Mesenchymal stem cell (in vitro differentiated cells and primary cell): ENCODE data around the gene FAM168B.
A peak's percentile ranks its signal among the peaks of the same experiment; 100 is the strongest.
"Not testable (repeated sequence)": the region's sequence is repeated elsewhere in the genome, so short reads cannot be mapped to it uniquely, and the experiment has no call there.

Source experiments
- DNase-seq: peaks from one replicate; pipeline ENCODE4 v3.0.0-alpha.2; 2013
- H2AFZ ChIP-seq: one replicate; pipeline ENCODE4 v1.6.1; 2013; ENCODE audit warnings: low read depth, mild to moderate bottlenecking, control low read depth, inconsistent platforms, low read length, moderate library complexity
- H2AK5ac ChIP-seq: 2 replicates; pipeline ENCODE4 v1.6.1; 2013; ENCODE audit warnings: low read length, moderate library complexity, mild to moderate bottlenecking, inconsistent platforms; ENCODE audit not compliant: severe bottlenecking
- H2BK120ac ChIP-seq: one replicate; pipeline ENCODE4 v1.6.1; 2013; ENCODE audit warnings: low read depth, mild to moderate bottlenecking, inconsistent platforms, low read length, moderate library complexity
- H2BK12ac ChIP-seq, 2 experiments: one replicate each; pipeline ENCODE4 v1.6.1; 2013; ENCODE audit warnings: inconsistent platforms in 2 of 2, low read length in 2 of 2, mild to moderate bottlenecking in 2 of 2, moderate library complexity in 2 of 2, control low read depth in 1 of 2
- H2BK15ac ChIP-seq: one replicate; pipeline ENCODE4 v1.6.1; 2013; ENCODE audit warnings: mild to moderate bottlenecking, low read depth, inconsistent platforms; ENCODE audit not compliant: poor library complexity, severe bottlenecking
- H2BK5ac ChIP-seq: 2 replicates; pipeline ENCODE4 v1.6.1; 2013; ENCODE audit warnings: low read depth, mild to moderate bottlenecking, low read length, control low read depth, inconsistent platforms; ENCODE audit not compliant: poor library complexity, severe bottlenecking
- H3K14ac ChIP-seq, 2 experiments: one replicate each; pipeline ENCODE4 v1.6.1; 2013; ENCODE audit warnings: inconsistent platforms in 2 of 2, low read length in 2 of 2, control low read depth in 1 of 2, mild to moderate bottlenecking in 1 of 2, moderate library complexity in 1 of 2
- H3K18ac ChIP-seq, 2 experiments: one replicate each; pipeline ENCODE4 v1.6.1; 2013; ENCODE audit warnings: inconsistent platforms in 2 of 2, low read length in 2 of 2, control low read depth in 1 of 2, low read depth in 1 of 2, mild to moderate bottlenecking in 1 of 2
- H3K23ac ChIP-seq, 2 experiments: one replicate each; pipeline ENCODE4 v1.6.1; 2013; ENCODE audit warnings: inconsistent platforms in 2 of 2, low read length in 2 of 2, mild to moderate bottlenecking in 2 of 2, moderate library complexity in 2 of 2, control low read depth in 1 of 2
- H3K27ac ChIP-seq: 2 replicates; pipeline ENCODE4 v1.5.1; 2013; ENCODE audit warnings: mild to moderate bottlenecking, moderate library complexity, low read length, control low read depth, inconsistent platforms; ENCODE audit not compliant: poor library complexity, severe bottlenecking
- H3K27me3 ChIP-seq, 2 experiments: 2 replicates each; pipeline versions ENCODE4 v1.6.1 to v1.7.0; 2013; ENCODE audit warnings: low read length in 2 of 2, mild to moderate bottlenecking in 2 of 2, moderate library complexity in 2 of 2, control low read depth in 1 of 2, inconsistent platforms in 1 of 2; ENCODE audit not compliant: control insufficient read depth in 1 of 2, insufficient read depth in 1 of 2
- H3K36me3 ChIP-seq, 2 experiments: 2 replicates each; pipeline versions ENCODE4 v1.6.1 to v1.7.0; 2013; ENCODE audit warnings: low read length in 2 of 2, control low read depth in 1 of 2, inconsistent platforms in 1 of 2, low read depth in 1 of 2, mild to moderate bottlenecking in 1 of 2; ENCODE audit not compliant: insufficient read depth in 2 of 2, control insufficient read depth in 1 of 2
- H3K4ac ChIP-seq, 2 experiments: one replicate each; pipeline ENCODE4 v1.6.1; 2013; ENCODE audit warnings: inconsistent platforms in 2 of 2, low read length in 2 of 2, mild to moderate bottlenecking in 2 of 2, moderate library complexity in 2 of 2, control low read depth in 1 of 2, low read depth in 1 of 2
- H3K4me1 ChIP-seq: 2 replicates; pipeline ENCODE4 v1.6.1; 2013; ENCODE audit warnings: low read depth, low read length, control low read depth; ENCODE audit not compliant: control insufficient read depth, insufficient read depth
- H3K4me2 ChIP-seq: 2 replicates; pipeline ENCODE4 v1.6.1; 2013; ENCODE audit warnings: low read length, mild to moderate bottlenecking, inconsistent platforms; ENCODE audit not compliant: poor library complexity, severe bottlenecking
- H3K4me3 ChIP-seq, 2 experiments: 2 replicates each; pipeline versions ENCODE4 v1.5.1 to v1.7.0; 2013; ENCODE audit warnings: low read length in 2 of 2, mild to moderate bottlenecking in 2 of 2, control low read depth in 1 of 2, low read depth in 1 of 2; ENCODE audit not compliant: insufficient read depth in 1 of 2
- H3K79me1 ChIP-seq: replicated peaks from 2 replicates; pipeline ENCODE4 v1.6.1; 2013; ENCODE audit warnings: mild to moderate bottlenecking, control low read depth, low read length, inconsistent platforms; ENCODE audit not compliant: poor library complexity, severe bottlenecking
- H3K9ac ChIP-seq: 2 replicates; pipeline ENCODE4 v1.7.0; 2013; ENCODE audit warnings: mild to moderate bottlenecking, low read length, moderate library complexity
- H3K9me3 ChIP-seq: 2 replicates; pipeline ENCODE4 v1.7.0; 2013; ENCODE audit warnings: mild to moderate bottlenecking, low read length; ENCODE audit not compliant: control insufficient read depth
- H4K8ac ChIP-seq: one replicate; pipeline ENCODE4 v1.6.1; 2013; ENCODE audit warnings: inconsistent platforms, mild to moderate bottlenecking, low read length, moderate library complexity
- H4K91ac ChIP-seq: one replicate; pipeline ENCODE4 v1.6.1; 2013; ENCODE audit warnings: mild to moderate bottlenecking, low read length, inconsistent platforms
- WGBS: methylation state at CpG from one replicate; pipeline ENCODE4 v1.1.7; 2013; ENCODE audit warnings: mixed read lengths; 5-methylcytosine and 5-hydroxymethylcytosine counted together

Gene FAM168B

DNA sequence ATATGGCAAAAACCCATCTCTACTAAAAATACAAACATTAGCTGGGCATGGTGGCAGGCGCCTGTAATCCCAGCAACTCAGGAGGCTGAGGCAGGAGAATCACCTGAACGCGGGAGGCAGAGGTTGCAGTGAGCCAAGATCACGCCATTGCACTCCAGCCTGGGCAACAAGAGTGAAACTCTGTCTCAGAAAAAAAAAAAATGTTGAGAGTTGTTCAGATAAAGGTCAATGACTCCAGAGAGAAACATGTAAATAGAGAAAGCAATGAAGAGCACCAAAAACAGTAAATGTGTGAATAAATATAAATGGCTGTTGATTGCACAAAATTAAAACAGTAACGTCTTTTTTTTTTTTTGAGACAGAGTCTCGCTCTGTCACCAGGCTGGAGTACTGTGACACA, 13.3 kb downstream of the FAM168B start:
- H4K91ac ChIP-seq, H3K18ac ChIP-seq, H2AFZ ChIP-seq, H2BK15ac ChIP-seq, H3K27ac ChIP-seq, H4K8ac ChIP-seq, H3K4me2 ChIP-seq, H3K4me1 ChIP-seq, H3K23ac ChIP-seq, H3K4me3 ChIP-seq, H3K9ac ChIP-seq, H2BK5ac ChIP-seq, H3K27me3 ChIP-seq, H3K9me3 ChIP-seq, H2BK120ac ChIP-seq, H3K14ac ChIP-seq, H2AK5ac ChIP-seq, H3K4ac ChIP-seq, H2BK12ac ChIP-seq, DNase-seq: not testable (repeated sequence)
- Histone ChIP-seq H3K79me1 (peaks cover 14% of the 10 kb centered on the region), H3K36me3 (peaks cover 58 to 73% of the 10 kb centered on the region in 2 experiments)
- 97% methylated on average over 6 of the region's 6 CpGs for WGBS

DNA sequence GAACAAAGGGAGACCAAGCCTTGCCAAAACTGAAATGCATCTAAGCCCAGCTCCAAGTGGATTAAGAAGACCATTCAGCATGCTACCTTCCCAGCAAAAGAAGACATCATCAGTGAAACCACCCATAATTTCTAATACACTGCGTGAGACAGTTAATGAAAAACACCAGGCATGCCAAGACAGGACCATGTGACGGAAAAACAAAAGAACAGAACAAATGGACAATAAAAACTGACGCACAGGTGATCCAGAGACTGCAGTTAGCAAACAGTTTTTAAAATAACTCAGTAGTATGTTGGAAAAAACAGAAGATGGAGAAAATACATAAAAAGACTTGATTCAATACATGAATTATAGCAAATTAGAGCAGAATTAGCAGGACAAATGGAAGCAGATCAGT, 15.3 kb downstream of the FAM168B start:
- no peaks in the 10 kb centered on the region for H3K9me3 ChIP-seq
- 96% methylated on average over 3 of the region's 3 CpGs for WGBS

DNA sequence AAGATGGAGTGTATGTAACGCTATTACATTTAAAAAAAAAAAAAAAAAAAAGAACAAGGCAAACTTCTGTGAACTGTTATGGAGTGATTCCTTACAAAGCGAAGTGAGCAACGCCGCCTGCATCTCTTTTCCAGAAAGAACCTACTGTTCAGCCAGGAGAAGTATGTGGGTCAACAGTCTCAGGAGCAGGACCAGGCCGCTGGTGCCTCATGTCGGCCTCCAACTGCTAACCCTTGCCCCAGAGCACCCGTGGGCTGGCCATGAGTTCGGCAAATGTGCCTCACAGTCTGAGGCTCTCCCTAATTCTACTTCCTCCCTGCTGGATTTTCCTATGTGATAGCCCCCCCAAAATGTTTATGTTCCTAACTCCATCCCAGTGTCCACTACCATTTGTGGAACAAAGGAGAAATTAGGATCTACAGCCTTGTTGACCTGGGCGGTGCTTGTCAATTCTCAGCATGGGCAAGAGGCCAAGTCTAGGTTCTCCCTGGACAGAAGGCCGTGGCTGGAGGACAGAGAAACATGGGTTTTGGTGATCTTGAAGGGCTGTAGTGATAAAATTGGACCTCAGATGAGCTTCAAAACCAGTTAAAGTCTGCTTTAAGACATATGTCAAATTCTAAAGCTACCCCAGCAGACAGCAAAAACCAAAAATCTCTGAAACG, 15.9 kb downstream of the FAM168B start:
- H2BK120ac ChIP-seq: no peak overlapping the region
- no peak overlapping the region for H2AK5ac ChIP-seq
- no peak overlapping the region for H2BK5ac ChIP-seq
- peaks cover 2% of the 10 kb centered on the region for H3K4me1 ChIP-seq
- no peaks in the 10 kb centered on the region for H3K9me3 ChIP-seq
- peak overlapping the region; percentile 19 for H4K91ac ChIP-seq
- H3K14ac ChIP-seq: peak overlapping the region in 1 of 2 experiments; percentile 92
- no peak overlapping the region for H2BK12ac ChIP-seq
- H4K8ac ChIP-seq: peak overlapping the region; percentile 3
- H3K27ac ChIP-seq: no peak overlapping the region
- no peak overlapping the region for H2AFZ ChIP-seq
- H3K79me1 ChIP-seq: peaks cover 17% of the 10 kb centered on the region
- H2BK15ac ChIP-seq: peak overlapping the region; percentile 39
- H3K23ac ChIP-seq: peak overlapping the region in 1 of 2 experiments; percentile 23
- no peak for DNase-seq
- peaks cover 61 to 85% of the 10 kb centered on the region in 2 experiments for H3K36me3 ChIP-seq
- no peak overlapping the region for H3K9ac ChIP-seq
- H3K27me3 ChIP-seq: no peaks in the 10 kb centered on the region
- no peak overlapping the region for H3K4me2 ChIP-seq
- H3K4ac ChIP-seq: peak overlapping the region in 1 of 2 experiments; percentile 68
- 90% methylated on average over 10 of the region's 11 CpGs for WGBS
- H3K4me3 ChIP-seq: no peak overlapping the region
- peak overlapping the region in 1 of 2 experiments; percentile 87 for H3K18ac ChIP-seq

More for the DNA sequence above, 15.3 kb downstream of the FAM168B start:
- H3K4me2 ChIP-seq: no peak overlapping the region
- H3K9ac ChIP-seq: no peak overlapping the region
- H3K27ac ChIP-seq: no peak overlapping the region
- no peak overlapping the region for H4K91ac ChIP-seq
- no peak overlapping the region for H4K8ac ChIP-seq
- H2BK5ac ChIP-seq: no peak overlapping the region
- no peak overlapping the region for H3K14ac ChIP-seq
- peaks cover 17% of the 10 kb centered on the region for H3K79me1 ChIP-seq
- H2BK12ac ChIP-seq: no peak overlapping the region
- H3K18ac ChIP-seq: no peak overlapping the region
- H3K4me3 ChIP-seq: no peak overlapping the region
- peaks cover 60 to 83% of the 10 kb centered on the region in 2 experiments for H3K36me3 ChIP-seq
- no peak overlapping the region for H3K23ac ChIP-seq
- no peak overlapping the region for H2AK5ac ChIP-seq
- no peak overlapping the region for H3K4ac ChIP-seq
- H2BK120ac ChIP-seq: no peak overlapping the region
- no peak overlapping the region for H2BK15ac ChIP-seq
- DNase-seq: no peak
- H2AFZ ChIP-seq: no peak overlapping the region
- peaks cover 2% of the 10 kb centered on the region for H3K4me1 ChIP-seq
- H3K27me3 ChIP-seq: no peaks in the 10 kb centered on the region

DNA sequence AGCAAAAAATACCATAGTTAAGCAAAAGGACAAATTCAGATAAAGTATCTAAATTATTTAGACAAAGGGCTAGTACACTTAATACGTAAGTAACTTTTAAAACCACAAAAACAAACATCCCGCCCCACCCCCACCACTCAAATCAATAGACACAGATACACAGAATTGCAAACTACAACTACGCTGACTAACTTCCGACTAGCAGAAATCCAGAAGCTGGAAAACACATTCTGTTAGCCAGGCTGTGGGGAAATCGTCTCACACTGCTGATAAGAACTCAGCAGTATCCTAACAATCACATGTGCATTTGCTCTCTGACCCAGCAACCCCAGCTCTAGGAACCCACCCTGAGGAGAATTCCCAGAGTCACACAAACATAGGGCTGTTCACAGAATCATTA, 16.6 kb downstream of the FAM168B start:
- Histone ChIP-seq H3K27me3 (no peaks in the 10 kb centered on the region), H2BK5ac (no peak overlapping the region), H2AFZ (no peak overlapping the region), H2AK5ac (no peak overlapping the region), H2BK120ac (no peak overlapping the region), H3K4me3 (no peak overlapping the region), H3K4me2 (no peak overlapping the region), H3K9me3 (no peaks in the 10 kb centered on the region), H4K91ac (no peak overlapping the region), H3K14ac (no peak overlapping the region), H2BK12ac (no peak overlapping the region), H3K4ac (no peak overlapping the region), H3K79me1 (peaks cover 19% of the 10 kb centered on the region), H2BK15ac (no peak overlapping the region), H3K23ac (no peak overlapping the region), H3K4me1 (peaks cover 2% of the 10 kb centered on the region), H3K27ac (no peak overlapping the region), H3K9ac (no peak overlapping the region), H3K18ac (no peak overlapping the region), H3K36me3 (peaks cover 62 to 83% of the 10 kb centered on the region in 2 experiments), H4K8ac (no peak overlapping the region)
- peak; percentile 88 for DNase-seq
- WGBS: 39% methylated on average over 5 of the region's 5 CpGs
